Activated CD8-positive, alpha-beta T cell treated with anti-CD3 and anti-CD28 coated beads, Interleukin-2, amount 10 ng/mL, durations not matched to agents 7 days and 5 days (primary cell): ENCODE data around the gene HNRNPK. TPM values are rescaled to one million over a fixed set of nuclear protein-coding genes. Genes with fewer than 3 reads are reported as not detected.
"Not testable (repeated sequence)": the region's sequence is repeated elsewhere in the genome, so short reads cannot be mapped to it uniquely, and the experiment has no call there.

ENCODE experiments used
- ATAC-seq: fragments of 150-1000 bp; cut with Tn5 transposase; one replicate; pipeline ENCODE4 v1.10.0; 2021; ENCODE audit warnings: moderate library complexity
- CTCF ChIA-PET: fragments of 350-600 bp; sonication (Branson Sonifier 250); formaldehyde crosslinking; loops from one replicate; lab custom pipeline; 2021; ENCODE audit warnings: antibody characterized with exemption; lab: Charles Lee
- POLR2A ChIA-PET: fragments of 350-600 bp; sonication (Branson Sonifier 250); formaldehyde crosslinking; loops from one replicate; lab custom pipeline; 2021; ENCODE audit warnings: antibody characterized with exemption; lab: Charles Lee
- DNase-seq: peaks from one replicate; pipeline ENCODE4 v3.0.0-alpha.2; 2020
- H3K27ac Mint-ChIP-seq: one replicate; pipeline ENCODE4 v1.8.0; 2021; ENCODE audit warnings: mild to moderate bottlenecking, mixed read lengths
- H3K27me3 Mint-ChIP-seq: one replicate; pipeline ENCODE4 v1.8.0; 2021; ENCODE audit warnings: low read depth, mixed read lengths
- H3K36me3 Mint-ChIP-seq: one replicate; pipeline ENCODE4 v1.8.0; 2021; ENCODE audit warnings: low read depth, mixed read lengths
- H3K4me1 Mint-ChIP-seq: one replicate; pipeline ENCODE4 v1.8.0; 2021; ENCODE audit warnings: low read depth, mixed read lengths
- H3K4me3 Mint-ChIP-seq: one replicate; pipeline ENCODE4 v1.8.0; 2021; ENCODE audit warnings: mild to moderate bottlenecking, mixed read lengths
- H3K9me3 Mint-ChIP-seq: one replicate; pipeline ENCODE4 v1.8.0; 2022; ENCODE audit warnings: mixed read lengths; ENCODE audit not compliant: insufficient read depth
- total RNA-seq, 2 experiments: library from RNA; stranded (reverse); gene quantifications; one replicate each; pipeline ENCODE4 v1.2.3, GENCODE V29; 2021

The HNRNPK gene
- total RNA-seq, 2 experiments from 2014 or later = 683 to 726 TPM

GRCh38 chr9:83959061-83959460, 21.0 kb downstream of the HNRNPK start:
- DNase-seq (no peak), ATAC-seq (no peak)
- H3K9me3 Mint-ChIP-seq = no peaks in the 10 kb centered on the region
- no peaks in the 10 kb centered on the region for H3K27me3 Mint-ChIP-seq
- peaks cover 10% of the 10 kb centered on the region for H3K36me3 Mint-ChIP-seq
- ChIA-PET CTCF (no interaction called here), POLR2A (interaction anchor here (1.2 to 1.5 kb wide), 2 partner anchors 9 to 17 kb away, joined by 3 to 7 read pairs; no protein-coding TSS in a partner anchor)
- no peak overlapping the region for H3K27ac Mint-ChIP-seq
- peaks cover 20% of the 10 kb centered on the region for H3K4me1 Mint-ChIP-seq
- H3K4me3 Mint-ChIP-seq = no peak overlapping the region

GRCh38 chr9:83957248-83957513, 22.8 kb downstream of the HNRNPK start:
- ChIA-PET CTCF (interaction anchor here (0.6 to 1.9 kb wide), 2 partner anchors 304 to 338 kb away, joined by 3 to 5 read pairs; no protein-coding TSS in a partner anchor), POLR2A (interaction anchor here (0.5 to 1.6 kb wide), 4 partner anchors 10 to 253 kb away, joined by 3 to 7 read pairs (median 4); partner anchors contain the start of genes RMI1 and UBQLN1)
- Mint-ChIP-seq H3K4me1 (peaks cover 20% of the 10 kb centered on the region), H3K36me3 (peaks cover 10% of the 10 kb centered on the region), H3K27ac (peak overlapping the region; percentile 93), H3K9me3 (no peaks in the 10 kb centered on the region), H3K4me3 (peak overlapping the region; percentile 96), H3K27me3 (no peaks in the 10 kb centered on the region)
- DNase-seq (no peak), ATAC-seq (no peak)

GRCh38 chr9:83956436-83957247, 23.4 kb downstream of the HNRNPK start:
- H3K27ac Mint-ChIP-seq = peak overlapping the region; percentile 93
- DNase-seq (peak; percentile 72), ATAC-seq (peak; percentile 82)
- ChIA-PET POLR2A (interaction anchor here (0.8 to 1.4 kb wide), 7 partner anchors 8 to 250 kb away, joined by 3 to 9 read pairs (median 3); partner anchors contain the start of genes HNRNPK and RMI1), CTCF (interaction anchor here (1.9 kb wide), 1 partner anchor 304 kb away, joined by 5 read pairs; no protein-coding TSS in a partner anchor)
- H3K9me3 Mint-ChIP-seq = no peaks in the 10 kb centered on the region
- peaks cover 10% of the 10 kb centered on the region for H3K36me3 Mint-ChIP-seq
- no peaks in the 10 kb centered on the region for H3K27me3 Mint-ChIP-seq
- H3K4me3 Mint-ChIP-seq = peak overlapping the region; percentile 96
- peaks cover 20% of the 10 kb centered on the region for H3K4me1 Mint-ChIP-seq

- H3K4me3 Mint-ChIP-seq = peak overlapping the region; percentile 96
- CTCF ChIA-PET = no interaction called here
- DNase-seq = peak; percentile 50
Observed at GRCh38 chr9:83956086-83956435, 24.0 kb downstream of the HNRNPK start.

GRCh38 chr9:83948096-83948495, 31.9 kb downstream of the HNRNPK start:
- H3K4me1 Mint-ChIP-seq, H3K27me3 Mint-ChIP-seq, CTCF ChIA-PET, H3K9me3 Mint-ChIP-seq, H3K27ac Mint-ChIP-seq, H3K4me3 Mint-ChIP-seq, ATAC-seq, DNase-seq, POLR2A ChIA-PET: not testable (repeated sequence)
- H3K36me3 Mint-ChIP-seq = peaks cover 29% of the 10 kb centered on the region

More at GRCh38 chr9:83956086-83956435, 24.0 kb downstream of the HNRNPK start:
- POLR2A ChIA-PET = interaction anchor here (0.8 to 1.4 kb wide), 6 partner anchors 9 to 249 kb away, joined by 3 to 9 read pairs (median 3); partner anchors contain the start of genes HNRNPK and RMI1
- Mint-ChIP-seq H3K4me1 (peaks cover 20% of the 10 kb centered on the region), H3K27ac (peak overlapping the region; percentile 93), H3K27me3 (no peaks in the 10 kb centered on the region), H3K36me3 (peaks cover 10% of the 10 kb centered on the region), H3K9me3 (no peaks in the 10 kb centered on the region)
- ATAC-seq = peak; percentile 68

GRCh38 chr9:83940590-83941303, 39.3 kb downstream of the HNRNPK start:
- DNase-seq (no peak), ATAC-seq (no peak)
- CTCF ChIA-PET = no interaction called here
- Mint-ChIP-seq H3K27ac (no peak overlapping the region), H3K9me3 (no peaks in the 10 kb centered on the region), H3K4me3 (no peak overlapping the region), H3K36me3 (peaks cover 38% of the 10 kb centered on the region), H3K27me3 (no peaks in the 10 kb centered on the region), H3K4me1 (no peaks in the 10 kb centered on the region)
- POLR2A ChIA-PET = no interaction called here

- no peaks in the 10 kb centered on the region for H3K27me3 Mint-ChIP-seq
- H3K9me3 Mint-ChIP-seq = no peaks in the 10 kb centered on the region
- no peaks in the 10 kb centered on the region for H3K4me1 Mint-ChIP-seq
- ChIA-PET POLR2A (no interaction called here), CTCF (interaction anchor here (0.7 to 4.2 kb wide), 17 partner anchors 17 to 459 kb away, joined by 3 to 18 read pairs (median 4); partner anchors contain the start of gene KIF27)
- peak; percentile 53 for DNase-seq
- H3K4me3 Mint-ChIP-seq = no peak overlapping the region
- ATAC-seq = peak; percentile 74
- H3K27ac Mint-ChIP-seq = no peak overlapping the region
- peaks cover 27% of the 10 kb centered on the region for H3K36me3 Mint-ChIP-seq
Observed at GRCh38 chr9:83937861-83938455, 42.1 kb downstream of the HNRNPK start.

GRCh38 chr9:83936523-83936922, 43.5 kb downstream of the HNRNPK start:
- H3K4me1 Mint-ChIP-seq = peaks cover 7% of the 10 kb centered on the region
- H3K36me3 Mint-ChIP-seq = peaks cover 16% of the 10 kb centered on the region
- ChIA-PET POLR2A (interaction anchor here (0.7 kb wide), 1 partner anchor 18 kb away, joined by 3 read pairs; no protein-coding TSS in a partner anchor), CTCF (interaction anchor here (1.1 to 4.2 kb wide), 6 partner anchors 34 to 461 kb away, joined by 3 to 16 read pairs (median 6); no protein-coding TSS in a partner anchor)
- no peak for ATAC-seq
- H3K27me3 Mint-ChIP-seq = no peaks in the 10 kb centered on the region
- H3K27ac Mint-ChIP-seq = no peak overlapping the region
- no peaks in the 10 kb centered on the region for H3K9me3 Mint-ChIP-seq
- no peak overlapping the region for H3K4me3 Mint-ChIP-seq
- DNase-seq = no peak

GRCh38 chr9:83935276-83935935, 44.6 kb downstream of the HNRNPK start:
- Mint-ChIP-seq H3K36me3 (peaks cover 8% of the 10 kb centered on the region), H3K27ac (no peak overlapping the region), H3K4me3 (no peak overlapping the region), H3K4me1 (peaks cover 8% of the 10 kb centered on the region), H3K9me3 (no peaks in the 10 kb centered on the region), H3K27me3 (no peaks in the 10 kb centered on the region)
- ATAC-seq (no peak), DNase-seq (no peak)
- CTCF ChIA-PET = interaction anchor here (1.8 to 4.2 kb wide), 2 partner anchors 14 to 237 kb away, joined by 7 to 16 read pairs; partner anchors contain the start of gene KIF27
- POLR2A ChIA-PET = interaction anchor here (1.7 kb wide), 1 partner anchor 14 kb away, joined by 6 read pairs; the partner anchor contains the start of gene KIF27

- POLR2A ChIA-PET = interaction anchor here (1.7 kb wide), 1 partner anchor 13 kb away, joined by 6 read pairs; the partner anchor contains the start of gene KIF27
- peaks cover 8% of the 10 kb centered on the region for H3K4me1 Mint-ChIP-seq
- CTCF ChIA-PET = interaction anchor here (1.8 to 4.2 kb wide), 2 partner anchors 14 to 238 kb away, joined by 7 to 16 read pairs; partner anchors contain the start of gene KIF27
Observed at GRCh38 chr9:83934569-83935275, 45.3 kb downstream of the HNRNPK start.

More at GRCh38 chr9:83934569-83935275, 45.3 kb downstream of the HNRNPK start:
- Mint-ChIP-seq H3K36me3 (peaks cover 8% of the 10 kb centered on the region), H3K9me3 (no peaks in the 10 kb centered on the region), H3K4me3 (no peak overlapping the region), H3K27me3 (no peaks in the 10 kb centered on the region), H3K27ac (no peak overlapping the region)
- DNase-seq (no peak), ATAC-seq (no peak)
